MM.1S (cell line): Measurements from ENCODE around the gene VIM.
A peak's percentile ranks its signal among the peaks of the same experiment; 100 is the strongest.

Experiments
- DNase-seq: peaks from one replicate; pipeline ENCODE4 v3.0.0-alpha.2; 2015
- H2AFZ ChIP-seq: fragments of 300-600 bp; sonication (generic); 2 replicates; pipeline ENCODE4 v1.6.0; 2016; ENCODE audit warnings: antibody characterized with exemption, low read length
- H3F3A ChIP-seq: fragments of 300-600 bp; sonication (generic); 2 replicates; pipeline ENCODE4 v1.6.1; 2016; ENCODE audit warnings: mild to moderate bottlenecking, antibody characterized with exemption, low read length, moderate library complexity, mixed read lengths; ENCODE audit not compliant: insufficient read depth
- H3K27ac ChIP-seq: fragments of 300-600 bp; sonication (generic); 2 replicates; pipeline ENCODE4 v1.5.1; 2016; ENCODE audit warnings: mild to moderate bottlenecking, low read length
- H3K27me3 ChIP-seq: fragments of 300-600 bp; sonication (generic); replicated peaks from 2 replicates; pipeline ENCODE4 v1.6.0; 2016; ENCODE audit warnings: low read length; ENCODE audit not compliant: insufficient read depth
- H3K36me3 ChIP-seq: fragments of 300-600 bp; sonication (generic); replicated peaks from 2 replicates; pipeline ENCODE4 v1.6.1; 2016; ENCODE audit warnings: mild to moderate bottlenecking, low read length, mixed read lengths; ENCODE audit not compliant: insufficient read depth
- H3K4me1 ChIP-seq: fragments of 300-600 bp; sonication (generic); 2 replicates; pipeline ENCODE4 v1.6.1; 2016; ENCODE audit warnings: low read length, mixed read lengths
- H3K4me2 ChIP-seq: fragments of 300-600 bp; sonication (generic); 2 replicates; pipeline ENCODE4 v1.6.0; 2016; ENCODE audit warnings: low read depth, low read length
- H3K4me3 ChIP-seq: fragments of 300-600 bp; sonication (generic); 2 replicates; pipeline ENCODE4 v1.5.1; 2016; ENCODE audit warnings: low read length, mixed read lengths
- H3K79me2 ChIP-seq: fragments of 300-600 bp; sonication (generic); 2 replicates; pipeline ENCODE4 v1.6.1; 2016; ENCODE audit warnings: mixed run types, low read length, mixed read lengths
- H3K9ac ChIP-seq: fragments of 300-600 bp; sonication (generic); 2 replicates; pipeline ENCODE4 v1.6.1; 2016; ENCODE audit warnings: low read length, mixed read lengths
- H3K9me2 ChIP-seq: fragments of 300-600 bp; sonication (generic); replicated peaks from 2 replicates; pipeline ENCODE4 v1.6.1; 2016; ENCODE audit warnings: mild to moderate bottlenecking, low read length, mixed read lengths; ENCODE audit not compliant: insufficient read depth
- H3K9me3 ChIP-seq: fragments of 300-600 bp; sonication (generic); replicated peaks from 2 replicates; pipeline ENCODE4 v1.6.1; 2016; ENCODE audit warnings: mild to moderate bottlenecking, low read length, mixed read lengths; ENCODE audit not compliant: insufficient read depth
- H4K20me1 ChIP-seq: fragments of 300-600 bp; sonication (generic); 2 replicates; pipeline ENCODE4 v1.6.1; 2016; ENCODE audit warnings: mild to moderate bottlenecking, low read length, moderate library complexity, mixed read lengths; ENCODE audit not compliant: insufficient read depth
- CTCF ChIP-seq: fragments of 300-600 bp; sonication (generic); IDR thresholded peaks from 2 replicates; pipeline ENCODE4 v1.5.1; 2016; ENCODE audit warnings: antibody characterized with exemption, low read length, mixed read lengths
- EZH2 ChIP-seq: fragments of 300-600 bp; sonication (generic); optimal IDR thresholded peaks from 2 replicates; pipeline ENCODE3; 2017; ENCODE audit warnings: low read depth, mild to moderate bottlenecking, antibody characterized with exemption, low read length, mixed read lengths
- EZH2phosphoT487 ChIP-seq: fragments of 300-600 bp; sonication (generic); IDR thresholded peaks from 2 replicates; pipeline ENCODE4 v1.6.1; 2018; ENCODE audit warnings: antibody characterized with exemption, low read length

Gene VIM

GRCh38 chr10:17202506-17202905, 25.5 kb upstream of the VIM start:
- Histone ChIP-seq H3K79me2 (peaks cover 7% of the 10 kb centered on the region; the same call in 1 of the 2 replicates), H3K4me2 (no peak overlapping the region), H3K9me2 (no peaks in the 10 kb centered on the region), H3K9ac (no peak overlapping the region), H3F3A (peaks cover 6% of the 10 kb centered on the region; the same call in 1 of the 2 replicates), H3K4me3 (no peak overlapping the region), H3K27ac (no peak overlapping the region), H3K27me3 (no peaks in the 10 kb centered on the region), H3K9me3 (no peaks in the 10 kb centered on the region), H2AFZ (peak overlapping the region; percentile 78; the same call in 1 of the 2 replicates), H3K4me1 (peaks cover 10% of the 10 kb centered on the region; the same call in 1 of the 2 replicates), H3K36me3 (no peaks in the 10 kb centered on the region), H4K20me1 (no peaks in the 10 kb centered on the region)
- TF ChIP-seq EZH2 (no peak), EZH2phosphoT487 (no peak), CTCF (no peak)
- DNase-seq, result no peak

- no peaks in the 10 kb centered on the region for H3K27me3 ChIP-seq
- H3K9me3 ChIP-seq, result no peaks in the 10 kb centered on the region
- no peak overlapping the region for H3K9ac ChIP-seq
- peaks cover 6% of the 10 kb centered on the region; the same call in 1 of the 2 replicates for H3F3A ChIP-seq
- peaks cover 10% of the 10 kb centered on the region; the same call in 1 of the 2 replicates for H3K4me1 ChIP-seq
- H2AFZ ChIP-seq, result no peak overlapping the region
- H3K36me3 ChIP-seq, result no peaks in the 10 kb centered on the region
- H4K20me1 ChIP-seq, result no peaks in the 10 kb centered on the region
- H3K9me2 ChIP-seq, result no peaks in the 10 kb centered on the region
- H3K27ac ChIP-seq, result no peak overlapping the region
- H3K4me3 ChIP-seq, result no peak overlapping the region
- H3K4me2 ChIP-seq, result no peak overlapping the region
- DNase-seq, result no peak
- peaks cover 7% of the 10 kb centered on the region; the same call in 1 of the 2 replicates for H3K79me2 ChIP-seq
- TF ChIP-seq CTCF (no peak), EZH2phosphoT487 (no peak), EZH2 (no peak)
Observed at GRCh38 chr10:17202999-17203398, 25.0 kb upstream of the VIM start.

GRCh38 chr10:17203416-17203815, 24.6 kb upstream of the VIM start:
- Histone ChIP-seq H2AFZ (no peak overlapping the region), H3K9me2 (no peaks in the 10 kb centered on the region), H3K9me3 (no peaks in the 10 kb centered on the region), H3K9ac (no peak overlapping the region), H3K4me1 (peaks cover 10% of the 10 kb centered on the region; the same call in 1 of the 2 replicates), H3K27me3 (no peaks in the 10 kb centered on the region), H3K4me3 (no peak overlapping the region), H3K4me2 (no peak overlapping the region), H3K27ac (no peak overlapping the region), H4K20me1 (no peaks in the 10 kb centered on the region), H3K36me3 (no peaks in the 10 kb centered on the region), H3K79me2 (peaks cover 7% of the 10 kb centered on the region; the same call in 1 of the 2 replicates), H3F3A (peaks cover 6% of the 10 kb centered on the region; the same call in 1 of the 2 replicates)
- no peak for DNase-seq
- TF ChIP-seq EZH2, result no peak

GRCh38 chr10:17206210-17206709, 21.8 kb upstream of the VIM start:
- Histone ChIP-seq H3K4me2 (no peak overlapping the region), H3K9me2 (no peaks in the 10 kb centered on the region), H3F3A (no peaks in the 10 kb centered on the region), H3K9me3 (no peaks in the 10 kb centered on the region), H3K9ac (no peak overlapping the region), H4K20me1 (no peaks in the 10 kb centered on the region), H3K36me3 (no peaks in the 10 kb centered on the region), H3K27ac (no peak overlapping the region), H2AFZ (no peak overlapping the region), H3K79me2 (no peaks in the 10 kb centered on the region), H3K27me3 (no peaks in the 10 kb centered on the region), H3K4me3 (no peak overlapping the region), H3K4me1 (no peaks in the 10 kb centered on the region)
- DNase-seq, result no peak
- TF ChIP-seq EZH2phosphoT487 (no peak), EZH2 (no peak), CTCF (no peak)
